K562 (cell line): Measurements from ENCODE around the gene ADGRD1. TPM values are rescaled to one million over a fixed set of nuclear protein-coding genes. Genes with fewer than 3 reads are reported as not detected.

Experiments
- ATAC-seq: fragments of 200-7000 bp; cut with Tn5 transposase; 3 replicates; pipeline ENCODE4 v1.9.1; 2020; ENCODE audit warnings: moderate library complexity
- BruUV-seq: library from RNA; stranded (reverse); fragments of 400-500 nt; replicated peaks from 2 replicates; lab custom pipeline; 2021; lab: Mats Ljungman, UMichigan
- CTCF ChIA-PET: fragments of 300-600 bp; formaldehyde crosslinking; extraction: SDS; loops from one replicate; lab custom pipeline; 2021; ENCODE audit warnings: low intra/inter-chr PET ratio; lab: Yijun Ruan, JAX
- POLR2A ChIA-PET: fragments of 300-600, 350-650 bp; sonication (Branson Sonifier 250); formaldehyde crosslinking; extraction: SDS; loops from one replicate; lab custom pipeline; 2021; ENCODE audit warnings: antibody characterized with exemption, inconsistent platforms; lab: Yijun Ruan, JAX
- DNase-seq, 4 experiments: peaks; one replicate each; pipeline versions ENCODE4 v3.0.0 to v3.0.0-alpha.2; 2011 to 2018; ENCODE audit warnings: low spot score in 3 of 4, mixed read lengths in 3 of 4; ENCODE audit errors: extremely low read depth in 1 of 4
- FAIRE-seq: peaks from 2 replicates; lab custom pipeline; 2011; peaks lifted over from hg19 to GRCh38; lab: Jason Lieb, UNC
- H2AFZ ChIP-seq: 2 replicates; pipeline ENCODE4 v1.6.0; 2011; ENCODE audit warnings: low read depth, low read length, control low read depth, inconsistent platforms
- H3K27ac ChIP-seq: fragments of 200-600 bp; 3 replicates; pipeline ENCODE4 v1.8.0; 2011; ENCODE audit warnings: low read depth, mild to moderate bottlenecking, control low read depth, inconsistent platforms, low read length, moderate library complexity, mixed read lengths; ENCODE audit errors: extremely low read depth
- H3K27me3 ChIP-seq, 2 experiments: fragments of 300-600 bp in 1 of 2; 2 replicates in 1 of 2; 3 replicates in 1 of 2; pipeline versions ENCODE4 v1.6.0 to v1.8.0; 2011; ENCODE audit warnings: inconsistent platforms in 2 of 2, low read length in 2 of 2, mild to moderate bottlenecking in 1 of 2, mixed read lengths in 1 of 2, moderate library complexity in 1 of 2; ENCODE audit not compliant: control insufficient read depth in 2 of 2, insufficient read depth in 2 of 2
- H3K36me3 ChIP-seq: fragments of 300-600 bp; 3 replicates; pipeline ENCODE4 v1.8.0; 2011; ENCODE audit warnings: mild to moderate bottlenecking, low read length, inconsistent platforms; ENCODE audit not compliant: control insufficient read depth, insufficient read depth
- H3K4me1 ChIP-seq, 2 experiments: fragments of 200-600 bp in 1 of 2; replicated peaks in 1 of 2; 2 replicates in 1 of 2; 3 replicates in 1 of 2; pipeline versions ENCODE4 v1.5.1 to v1.8.0; 2011; ENCODE audit warnings: inconsistent platforms in 2 of 2, low read length in 2 of 2, mild to moderate bottlenecking in 1 of 2, mixed read lengths in 1 of 2, moderate library complexity in 1 of 2; ENCODE audit not compliant: control insufficient read depth in 2 of 2, insufficient read depth in 2 of 2
- H3K4me2 ChIP-seq: 2 replicates; pipeline ENCODE4 v1.6.1; 2011; ENCODE audit warnings: low read length, control low read depth, inconsistent platforms, mixed read lengths; ENCODE audit not compliant: insufficient read depth
- H3K4me3 ChIP-seq: fragments of 200-600 bp; sonication (generic), shearing (Covaris generic); 2 replicates; pipeline ENCODE4 v1.5.1; 2016; ENCODE audit warnings: control low read depth, inconsistent platforms
- H3K79me2 ChIP-seq: fragments of 200-600 bp; 3 replicates; pipeline ENCODE4 v1.8.0; 2011; ENCODE audit warnings: low read length, inconsistent platforms; ENCODE audit not compliant: control insufficient read depth, insufficient read depth
- H3K9ac ChIP-seq, 2 experiments: 2 replicates each; pipeline versions ENCODE4 v1.6.0 to v1.6.1; 2011; ENCODE audit warnings: low read depth in 2 of 2, low read length in 2 of 2, control low read depth in 1 of 2, inconsistent platforms in 1 of 2, mild to moderate bottlenecking in 1 of 2, mixed read lengths in 1 of 2; ENCODE audit not compliant: insufficient read depth in 1 of 2
- H3K9me1 ChIP-seq: one replicate; pipeline ENCODE4 v1.6.0; 2011; ENCODE audit warnings: inconsistent platforms, mild to moderate bottlenecking, low read length, moderate library complexity; ENCODE audit not compliant: control insufficient read depth, insufficient read depth
- H3K9me3 ChIP-seq: replicated peaks from 2 replicates; pipeline ENCODE4 v1.5.1; 2011; ENCODE audit warnings: low read depth, low read length, inconsistent platforms; ENCODE audit not compliant: control insufficient read depth, insufficient read depth
- H4K20me1 ChIP-seq: replicated peaks from 2 replicates; pipeline ENCODE4 v1.6.1; 2011; ENCODE audit warnings: low read length, inconsistent platforms, mixed read lengths; ENCODE audit not compliant: control insufficient read depth, insufficient read depth
- TAF1 ChIP-seq: IDR thresholded peaks from 2 replicates; pipeline ENCODE4 v1.6.1; 2011; ENCODE audit warnings: mild to moderate bottlenecking, low read length, moderate library complexity; ENCODE audit not compliant: insufficient read depth, control insufficient read depth, severe bottlenecking; ENCODE audit errors: extremely low read depth
- ZNF263 ChIP-seq: sonication (generic); formaldehyde crosslinking; IDR thresholded peaks from 2 replicates; pipeline ENCODE4 v1.8.0; 2022; ENCODE audit warnings: mild to moderate bottlenecking, missing genetic modification reagents, borderline replicate concordance
- WGBS: fragments of 100-300 bp; shearing (Covaris generic); methylation state at CpG from one replicate; pipeline ENCODE4 v1.1.6; 2016; ENCODE audit warnings: low coverage, mixed read lengths; ENCODE audit not compliant: insufficient coverage; ENCODE audit errors: missing lambda C conversion rate; 5-methylcytosine and 5-hydroxymethylcytosine counted together
- in situ Hi-C: fragments of 300-500 bp; cut with MboI; formaldehyde crosslinking; loops from 4 replicates; pipeline ENCODE4 v1.15.0; 2018; ENCODE audit warnings: inconsistent platforms, mixed read lengths
- intact Hi-C: fragments of 100-400 bp; cut with micrococcal nuclease; formaldehyde crosslinking; loops from 2 replicates; pipeline ENCODE4 v1.14.2; 2022
- polyA plus RNA-seq, 8 experiments: library from polyadenylated mRNA; depleted of rRNA in 4 of 8; stranded (reverse) in 5 of 8; unstranded in 3 of 8; fragments of >200 nt; fragmentation: Nextera tagmentation in 2 of 8; fragmentation: Illumina TruSeq in 1 of 8; extraction: Ambion mirVana in 2 of 8; extraction: Trizol in 1 of 8; gene quantifications; 2 replicates each; pipeline versions ENCODE4 v1.2.1 to v1.2.3, GENCODE V29; 2011 to 2014; ENCODE audit warnings: inconsistent platforms in 1 of 8, missing spikeins in 1 of 8
- total RNA-seq, 7 experiments: library from RNA; depleted of rRNA in 6 of 7; stranded (reverse); fragments of >200 nt in 6 of 7; fragmentation: Illumina TruSeq in 2 of 7; extraction: Trizol in 2 of 7; gene quantifications; 2 replicates each; pipeline versions ENCODE4 v1.2.1 to v1.2.3, GENCODE V29; 2011 to 2021; ENCODE audit warnings: low replicate concordance in 1 of 7
- TF ChIP-seq, protein P1 (sequence below): sonication (generic); formaldehyde crosslinking; IDR thresholded peaks from 2 replicates; pipeline ENCODE4 v1.8.1; 2023; ENCODE audit warnings: mild to moderate bottlenecking, missing genetic modification reagents

The ADGRD1 gene
- total and polyA plus RNA-seq, 9 of the 15 experiments (the other 6 are each of a cell fraction or from before 2014, with no cell fraction given), result 1.7 to 11.7 (median 3.3) TPM

GRCh38 chr12:131044760-131045381, 91.2 kb downstream of the ADGRD1 start:
- Histone ChIP-seq H2AFZ (no peak overlapping the region), H3K4me1 (peaks cover 0 to 38% of the 10 kb centered on the region in 2 experiments; a peak in 2 of 5 replicates), H3K4me3 (no peak overlapping the region), H3K4me2 (no peak overlapping the region), H3K79me2 (no peaks in the 10 kb centered on the region), H3K36me3 (no peaks in the 10 kb centered on the region), H3K27ac (no peak overlapping the region), H3K9ac (no peak overlapping the region), H4K20me1 (peaks cover 2% of the 10 kb centered on the region; the same call in 1 of the 2 replicates), H3K9me3 (no peaks in the 10 kb centered on the region), H3K27me3 (peaks cover 17 to 58% of the 10 kb centered on the region in 2 experiments; a peak in 4 of 5 replicates), H3K9me1 (peaks cover 4% of the 10 kb centered on the region)
- POLR2A ChIA-PET, result interaction anchor here (1.0 kb wide), 1 partner anchor 167 kb away, joined by 3 read pairs; no protein-coding TSS in a partner anchor
- peak; percentile 62; the same call in 1 of the 2 replicates for TF ChIP-seq ZNF263 (CRISPR knock-in tag)
- TF ChIP-seq, protein P1, sequence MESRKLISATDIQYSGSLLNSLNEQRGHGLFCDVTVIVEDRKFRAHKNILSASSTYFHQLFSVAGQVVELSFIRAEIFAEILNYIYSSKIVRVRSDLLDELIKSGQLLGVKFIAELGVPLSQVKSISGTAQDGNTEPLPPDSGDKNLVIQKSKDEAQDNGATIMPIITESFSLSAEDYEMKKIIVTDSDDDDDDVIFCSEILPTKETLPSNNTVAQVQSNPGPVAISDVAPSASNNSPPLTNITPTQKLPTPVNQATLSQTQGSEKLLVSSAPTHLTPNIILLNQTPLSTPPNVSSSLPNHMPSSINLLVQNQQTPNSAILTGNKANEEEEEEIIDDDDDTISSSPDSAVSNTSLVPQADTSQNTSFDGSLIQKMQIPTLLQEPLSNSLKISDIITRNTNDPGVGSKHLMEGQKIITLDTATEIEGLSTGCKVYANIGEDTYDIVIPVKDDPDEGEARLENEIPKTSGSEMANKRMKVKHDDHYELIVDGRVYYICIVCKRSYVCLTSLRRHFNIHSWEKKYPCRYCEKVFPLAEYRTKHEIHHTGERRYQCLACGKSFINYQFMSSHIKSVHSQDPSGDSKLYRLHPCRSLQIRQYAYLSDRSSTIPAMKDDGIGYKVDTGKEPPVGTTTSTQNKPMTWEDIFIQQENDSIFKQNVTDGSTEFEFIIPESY (CRISPR knock-in tag), result peak; percentile 94
- no peak for TF ChIP-seq TAF1
- no TSS peak for BruUV-seq
- ATAC-seq (no peak), FAIRE-seq (no peak), DNase-seq (no peak)
- CTCF ChIA-PET, result no interaction called here
- WGBS, result 72% methylated on average over 47 of the region's 56 CpGs
- intact Hi-C loops (no loop called here), in situ Hi-C loops (no loop called here)
